H9 (cell line): ENCODE measurements around the gene UCKL1. TPM values are rescaled to one million over a fixed set of nuclear protein-coding genes. Genes with fewer than 3 reads are reported as not detected.

Experiments
- DNase-seq: peaks from one replicate; pipeline ENCODE4 v3.0.0-alpha.2; 2017
- H2AFZ ChIP-seq: one replicate; pipeline ENCODE4 v1.6.1; 2013; ENCODE audit warnings: mild to moderate bottlenecking, low read length, control low read depth, moderate library complexity
- H2AK5ac ChIP-seq: 2 replicates; pipeline ENCODE4 v1.6.1; 2013; ENCODE audit warnings: low read length, control low read depth, mixed read lengths; ENCODE audit not compliant: insufficient read length
- H2BK120ac ChIP-seq: one replicate; pipeline ENCODE4 v1.6.1; 2013; ENCODE audit warnings: low read depth, mild to moderate bottlenecking, low read length, control low read depth, inconsistent platforms; ENCODE audit not compliant: poor library complexity, severe bottlenecking
- H2BK12ac ChIP-seq: 2 replicates; pipeline ENCODE4 v1.6.1; 2013; ENCODE audit warnings: low read length, control low read depth, mixed read lengths, low read depth; ENCODE audit not compliant: insufficient read length
- H2BK15ac ChIP-seq: 2 replicates; pipeline ENCODE4 v1.6.1; 2013; ENCODE audit warnings: low read depth, low read length, control low read depth
- H2BK20ac ChIP-seq: one replicate; pipeline ENCODE4 v1.6.1; 2013; ENCODE audit warnings: low read depth, mild to moderate bottlenecking, low read length, control low read depth, inconsistent platforms; ENCODE audit not compliant: poor library complexity, severe bottlenecking
- H2BK5ac ChIP-seq: 2 replicates; pipeline ENCODE4 v1.6.1; 2013; ENCODE audit warnings: low read length, control low read depth, mixed read lengths; ENCODE audit not compliant: insufficient read length
- H3K14ac ChIP-seq: 2 replicates; pipeline ENCODE4 v1.6.1; 2013; ENCODE audit warnings: low read length, control low read depth; ENCODE audit not compliant: insufficient read depth
- H3K18ac ChIP-seq: 2 replicates; pipeline ENCODE4 v1.6.1; 2013; ENCODE audit warnings: low read depth, mild to moderate bottlenecking, mixed read lengths, low read length, control low read depth; ENCODE audit not compliant: insufficient read length
- H3K23ac ChIP-seq: 2 replicates; pipeline ENCODE4 v1.6.1; 2013; ENCODE audit warnings: low read length, control low read depth, mixed read lengths, low read depth; ENCODE audit not compliant: insufficient read length
- H3K23me2 ChIP-seq: 2 replicates; pipeline ENCODE4 v1.6.1; 2013; ENCODE audit warnings: low read depth, mild to moderate bottlenecking, mixed read lengths, low read length, control low read depth; ENCODE audit not compliant: insufficient read length, poor library complexity, severe bottlenecking
- H3K27ac ChIP-seq: 2 replicates; pipeline ENCODE4 v1.5.1; 2013; ENCODE audit warnings: low read length, control low read depth, mixed read lengths, low read depth; ENCODE audit not compliant: insufficient read length
- H3K27me3 ChIP-seq: 2 replicates; pipeline ENCODE4 v1.6.1; 2013; ENCODE audit warnings: low read length, control low read depth, inconsistent platforms; ENCODE audit not compliant: insufficient read depth
- H3K4ac ChIP-seq: 2 replicates; pipeline ENCODE4 v1.6.1; 2013; ENCODE audit warnings: low read depth, mild to moderate bottlenecking, control low read depth, inconsistent platforms, low read length, moderate library complexity
- H3K4me1 ChIP-seq: 2 replicates; pipeline ENCODE4 v1.6.1; 2013; ENCODE audit warnings: low read length, control low read depth, inconsistent platforms; ENCODE audit not compliant: insufficient read depth
- H3K4me2 ChIP-seq: 2 replicates; pipeline ENCODE4 v1.6.1; 2013; ENCODE audit warnings: low read length, control low read depth, mixed read lengths; ENCODE audit not compliant: insufficient read length, insufficient read depth
- H3K56ac ChIP-seq: 2 replicates; pipeline ENCODE4 v1.6.1; 2013; ENCODE audit warnings: low read depth, mild to moderate bottlenecking, mixed read lengths, low read length, control low read depth; ENCODE audit not compliant: insufficient read length
- H3K79me1 ChIP-seq: 2 replicates; pipeline ENCODE4 v1.6.1; 2013; ENCODE audit warnings: low read depth, mild to moderate bottlenecking, moderate library complexity, low read length, control low read depth, inconsistent platforms; ENCODE audit not compliant: insufficient read depth, poor library complexity, severe bottlenecking
- H3K79me2 ChIP-seq: 2 replicates; pipeline ENCODE4 v1.6.1; 2013; ENCODE audit warnings: low read length, control low read depth, inconsistent platforms; ENCODE audit not compliant: insufficient read depth
- H3K9ac ChIP-seq: 2 replicates; pipeline ENCODE4 v1.6.1; 2013; ENCODE audit warnings: low read length, control low read depth, mixed read lengths; ENCODE audit not compliant: insufficient read length; ENCODE audit errors: extremely low read depth
- H3K9me3 ChIP-seq: one replicate; pipeline ENCODE4 v1.6.1; 2013; ENCODE audit warnings: low read depth, low read length, inconsistent platforms; ENCODE audit not compliant: control insufficient read depth
- H3T11ph ChIP-seq: one replicate; pipeline ENCODE4 v1.6.1; 2013; ENCODE audit warnings: mild to moderate bottlenecking, low read length, control low read depth, inconsistent platforms
- H4K20me1 ChIP-seq: one replicate; pipeline ENCODE4 v1.6.1; 2013; ENCODE audit not compliant: control insufficient read depth, insufficient read length, insufficient read depth
- H4K5ac ChIP-seq: 2 replicates; pipeline ENCODE4 v1.6.1; 2013; ENCODE audit warnings: low read depth, mild to moderate bottlenecking, mixed read lengths, low read length, control low read depth; ENCODE audit not compliant: insufficient read length
- H4K8ac ChIP-seq: replicated peaks from 2 replicates; pipeline ENCODE4 v1.6.1; 2013; ENCODE audit warnings: low read length, control low read depth, mixed read lengths, low read depth; ENCODE audit not compliant: insufficient read length
- H4K91ac ChIP-seq: 2 replicates; pipeline ENCODE4 v1.6.1; 2013; ENCODE audit warnings: low read depth, mild to moderate bottlenecking, moderate library complexity, mixed read lengths, low read length, control low read depth; ENCODE audit not compliant: insufficient read length
- H3K27ac Mint-ChIP-seq, 3 experiments: 2 replicates in 2 of 3; 3 replicates in 1 of 3; pipeline ENCODE4 v1.8.0; 2020 to 2021; ENCODE audit warnings: mixed read lengths in 3 of 3, mild to moderate bottlenecking in 1 of 3, moderate library complexity in 1 of 3
- H3K27me3 Mint-ChIP-seq: 2 replicates; pipeline ENCODE4 v1.8.0; 2021; ENCODE audit warnings: low read depth, mild to moderate bottlenecking, moderate library complexity, mixed read lengths
- H3K36me3 Mint-ChIP-seq, 3 experiments: 2 replicates in 2 of 3; 3 replicates in 1 of 3; pipeline ENCODE4 v1.8.0; 2020 to 2021; ENCODE audit warnings: low read depth in 3 of 3, mixed read lengths in 3 of 3; ENCODE audit not compliant: insufficient read depth in 1 of 3
- H3K4me1 Mint-ChIP-seq, 2 experiments: 2 replicates each; pipeline ENCODE4 v1.8.0; 2020; ENCODE audit warnings: mixed read lengths in 2 of 2
- H3K4me3 Mint-ChIP-seq, 2 experiments: 2 replicates in 1 of 2; 3 replicates in 1 of 2; pipeline ENCODE4 v1.8.0; 2020 to 2021; ENCODE audit warnings: mild to moderate bottlenecking in 2 of 2, mixed read lengths in 2 of 2, moderate library complexity in 1 of 2
- H3K9me3 Mint-ChIP-seq, 2 experiments: 2 replicates in 1 of 2; 3 replicates in 1 of 2; pipeline ENCODE4 v1.8.0; 2020; ENCODE audit warnings: mild to moderate bottlenecking in 2 of 2, mixed read lengths in 2 of 2, moderate library complexity in 1 of 2
- WGBS: extraction: QIAGEN DNeasy Blood & Tissue Kit; methylation state at CpG from one replicate; pipeline ENCODE4 v1.1.7; 2013; ENCODE audit warnings: missing lambda C conversion rate, low lambda C conversion rate, mixed read lengths; ENCODE audit not compliant: insufficient read length; ENCODE audit errors: extremely low coverage; 5-methylcytosine and 5-hydroxymethylcytosine counted together
- total RNA-seq: library from RNA; stranded (reverse); gene quantifications from 2 replicates; pipeline ENCODE4 v1.2.1, GENCODE V29; 2021
- TF ChIP-seq, protein P1 (sequence below): fragments of 200-600 bp; sonication (generic); conservative IDR thresholded peaks from 3 replicates; pipeline ENCODE4 v1.8.0; 2021; ENCODE audit warnings: antibody characterized with exemption, mild to moderate bottlenecking

Gene UCKL1
- total RNA-seq, 1 experiment from 2014 or later, result 40.9 TPM

DNA sequence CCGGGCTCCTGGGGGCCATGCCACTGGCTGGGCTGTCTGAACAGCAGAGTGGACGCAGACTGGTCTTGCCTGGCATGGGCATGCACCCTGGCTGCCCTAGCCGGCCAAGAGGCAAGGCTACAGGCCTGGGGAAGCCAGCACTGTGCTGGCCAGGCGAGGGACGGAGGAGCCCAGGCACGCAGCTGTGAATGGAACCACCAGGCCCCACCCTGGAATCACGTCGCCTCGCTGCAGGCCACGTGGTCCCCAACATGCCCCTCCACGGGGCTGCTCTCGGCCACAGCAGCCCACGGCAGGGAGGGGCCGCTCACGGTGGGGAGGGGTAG, 4.0 kb downstream of the UCKL1 start:
- no peak overlapping the region for H2AFZ ChIP-seq
- no peak overlapping the region for H2BK20ac ChIP-seq
- WGBS, result no CpG with 5 or more reads among the region's 15 CpGs
- H3K9me3 ChIP-seq, result no peaks in the 10 kb centered on the region
- H2BK120ac ChIP-seq, result no peak overlapping the region
- no peak overlapping the region for H3K27ac Mint-ChIP-seq
- no peak overlapping the region for H3K56ac ChIP-seq
- peaks cover 2% of the 10 kb centered on the region for H3K79me1 ChIP-seq
- H3K4ac ChIP-seq, result no peak overlapping the region
- no peak overlapping the region for H2BK12ac ChIP-seq
- TF ChIP-seq, protein P1, sequence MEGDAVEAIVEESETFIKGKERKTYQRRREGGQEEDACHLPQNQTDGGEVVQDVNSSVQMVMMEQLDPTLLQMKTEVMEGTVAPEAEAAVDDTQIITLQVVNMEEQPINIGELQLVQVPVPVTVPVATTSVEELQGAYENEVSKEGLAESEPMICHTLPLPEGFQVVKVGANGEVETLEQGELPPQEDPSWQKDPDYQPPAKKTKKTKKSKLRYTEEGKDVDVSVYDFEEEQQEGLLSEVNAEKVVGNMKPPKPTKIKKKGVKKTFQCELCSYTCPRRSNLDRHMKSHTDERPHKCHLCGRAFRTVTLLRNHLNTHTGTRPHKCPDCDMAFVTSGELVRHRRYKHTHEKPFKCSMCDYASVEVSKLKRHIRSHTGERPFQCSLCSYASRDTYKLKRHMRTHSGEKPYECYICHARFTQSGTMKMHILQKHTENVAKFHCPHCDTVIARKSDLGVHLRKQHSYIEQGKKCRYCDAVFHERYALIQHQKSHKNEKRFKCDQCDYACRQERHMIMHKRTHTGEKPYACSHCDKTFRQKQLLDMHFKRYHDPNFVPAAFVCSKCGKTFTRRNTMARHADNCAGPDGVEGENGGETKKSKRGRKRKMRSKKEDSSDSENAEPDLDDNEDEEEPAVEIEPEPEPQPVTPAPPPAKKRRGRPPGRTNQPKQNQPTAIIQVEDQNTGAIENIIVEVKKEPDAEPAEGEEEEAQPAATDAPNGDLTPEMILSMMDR, result no peak
- no peaks in the 10 kb centered on the region for H3K27me3 ChIP-seq
- peaks cover 2% of the 10 kb centered on the region for H4K20me1 ChIP-seq
- H3K23ac ChIP-seq, result no peak overlapping the region
- H3K4me3 Mint-ChIP-seq, result no peak overlapping the region
- H3K36me3 Mint-ChIP-seq, result peaks cover 3 to 14% (median 14%) of the 10 kb centered on the region in 3 experiments
- H3K27me3 Mint-ChIP-seq, result no peaks in the 10 kb centered on the region
- no peak overlapping the region for H3K4me2 ChIP-seq
- H3K9me3 Mint-ChIP-seq, result peaks cover 4 to 7% of the 10 kb centered on the region in 2 experiments; a peak in 3 of 5 replicates
- H3K79me2 ChIP-seq, result peaks cover 19% of the 10 kb centered on the region; the same call in 1 of the 2 replicates
- DNase-seq, result no peak
- no peak overlapping the region for H3T11ph ChIP-seq
- no peak overlapping the region for H3K14ac ChIP-seq
- no peak overlapping the region for H4K91ac ChIP-seq
- H3K18ac ChIP-seq, result no peak overlapping the region
- H2BK15ac ChIP-seq, result no peak overlapping the region
- no peak overlapping the region for H4K8ac ChIP-seq
- no peak overlapping the region for H2BK5ac ChIP-seq
- H3K27ac ChIP-seq, result no peak overlapping the region
- no peak overlapping the region for H2AK5ac ChIP-seq
- H3K4me1 Mint-ChIP-seq, result peaks cover 27 to 31% of the 10 kb centered on the region in 2 experiments
- no peak overlapping the region for H4K5ac ChIP-seq
- no peaks in the 10 kb centered on the region for H3K4me1 ChIP-seq
- H3K9ac ChIP-seq, result no peak overlapping the region
- peaks cover 10% of the 10 kb centered on the region for H3K23me2 ChIP-seq
